Measurements from ENCODE around the gene PARD6B. TPM values are rescaled to one million over a fixed set of nuclear protein-coding genes. Genes with fewer than 3 reads are reported as not detected.

PARD6B gene
- total RNA-seq, 6 experiments from 2014 or later, result 0.24 to 0.68 (median 0.51) TPM

GRCh38 chr20:50731930-50732690 is 730 bp downstream of the PARD6B start:
- no peak for TF ChIP-seq CTCF (IDR thresholded peaks at IDR 0.05)
- Mint-ChIP-seq H3K4me3 (peak overlapping the region; percentile 75), H3K9me3 (no peaks in the 10 kb centered on the region), H3K27ac (no peak overlapping the region), H3K36me3 (ENCODE audit: low read depth) (no peaks in the 10 kb centered on the region), H3K4me1 (ENCODE audit: low read depth) (peaks cover 37% of the 10 kb centered on the region), H3K27me3 (ENCODE audit: insufficient read depth) (no peaks in the 10 kb centered on the region; the same call in 1 of the 2 replicates)
- DNase-seq, result no peak

GRCh38 chr20:50733644-50734349 is 2.4 kb downstream of the PARD6B start:
- H3K27ac Mint-ChIP-seq, result no peak overlapping the region
- no peaks in the 10 kb centered on the region for H3K9me3 Mint-ChIP-seq
- no peak for TF ChIP-seq CTCF (IDR thresholded peaks at IDR 0.05)
- H3K4me3 Mint-ChIP-seq, result no peak overlapping the region
- H3K4me1 Mint-ChIP-seq (ENCODE audit: low read depth), result peaks cover 31% of the 10 kb centered on the region
- H3K27me3 Mint-ChIP-seq (ENCODE audit: insufficient read depth), result no peaks in the 10 kb centered on the region; the same call in 1 of the 2 replicates
- H3K36me3 Mint-ChIP-seq (ENCODE audit: low read depth), result no peaks in the 10 kb centered on the region
- DNase-seq, result no peak

- no peaks in the 10 kb centered on the region; the same call in 1 of the 2 replicates for H3K27me3 Mint-ChIP-seq (ENCODE audit: insufficient read depth)
- no peak for TF ChIP-seq CTCF (IDR thresholded peaks at IDR 0.05)
- H3K27ac Mint-ChIP-seq, result no peak overlapping the region
- peaks cover 19% of the 10 kb centered on the region for H3K4me1 Mint-ChIP-seq (ENCODE audit: low read depth)
- H3K36me3 Mint-ChIP-seq (ENCODE audit: low read depth), result no peaks in the 10 kb centered on the region
- H3K9me3 Mint-ChIP-seq, result no peaks in the 10 kb centered on the region
- no peak for DNase-seq
- no peak overlapping the region for H3K4me3 Mint-ChIP-seq
These were observed 3.6 kb downstream of the PARD6B start for GRCh38 chr20:50734730-50735679.

GRCh38 chr20:50735813-50736212 is 4.4 kb downstream of the PARD6B start:
- no peak for TF ChIP-seq CTCF (IDR thresholded peaks at IDR 0.05)
- H3K4me3 Mint-ChIP-seq, result no peak overlapping the region
- peaks cover 12% of the 10 kb centered on the region for H3K4me1 Mint-ChIP-seq (ENCODE audit: low read depth)
- no peaks in the 10 kb centered on the region for H3K36me3 Mint-ChIP-seq (ENCODE audit: low read depth)
- no peaks in the 10 kb centered on the region for H3K9me3 Mint-ChIP-seq
- H3K27me3 Mint-ChIP-seq (ENCODE audit: insufficient read depth), result no peaks in the 10 kb centered on the region; the same call in 1 of the 2 replicates
- H3K27ac Mint-ChIP-seq, result no peak overlapping the region
- DNase-seq, result no peak

GRCh38 chr20:50737352-50737751 is 6.0 kb downstream of the PARD6B start:
- Mint-ChIP-seq H3K27me3 (ENCODE audit: insufficient read depth) (no peaks in the 10 kb centered on the region; the same call in 1 of the 2 replicates), H3K27ac (no peak overlapping the region), H3K4me3 (no peak overlapping the region), H3K4me1 (ENCODE audit: low read depth) (peaks cover 25% of the 10 kb centered on the region), H3K9me3 (no peaks in the 10 kb centered on the region), H3K36me3 (ENCODE audit: low read depth) (no peaks in the 10 kb centered on the region)
- TF ChIP-seq CTCF (IDR thresholded peaks at IDR 0.05), result no peak
- DNase-seq, result no peak
